GM12801 (cell line): ENCODE data around the gene EFCAB13.

Experiments used
- CTCF ChIP-seq: IDR thresholded peaks from one replicate; pipeline ENCODE4 v1.5.1; 2011; ENCODE audit warnings: control low read depth; ENCODE audit not compliant: insufficient read length; ENCODE audit errors: extremely low read depth

The EFCAB13 gene

GRCh38 chr17:47414612-47415011 is 90.9 kb downstream of the EFCAB13 start:
- TF ChIP-seq CTCF: no peak

- TF ChIP-seq CTCF: no peak
These were observed 99.9 kb downstream of the EFCAB13 start for GRCh38 chr17:47423406-47424295.

GRCh38 chr17:47427985-47428384 is 104.2 kb downstream of the EFCAB13 start:
- no peak for TF ChIP-seq CTCF

- TF ChIP-seq CTCF: no peak
These were observed 141.4 kb downstream of the EFCAB13 start for GRCh38 chr17:47465165-47465564.

GRCh38 chr17:47470836-47471235 is 147.1 kb downstream of the EFCAB13 start:
- TF ChIP-seq CTCF: no peak
